SK-N-MC (cell line): Measurements from ENCODE around the gene LGR4.

Source experiments
- EZH2 ChIP-seq: fragments of 200-600 bp; sonication (generic); IDR thresholded peaks from one replicate; pipeline ENCODE4 v1.6.1; 2017; ENCODE audit warnings: antibody characterized with exemption
- POLR2AphosphoS5 ChIP-seq: IDR thresholded peaks from 2 replicates; pipeline ENCODE4 v1.6.1; 2012; ENCODE audit warnings: mild to moderate bottlenecking, low read depth, low read length, borderline replicate concordance

- TF ChIP-seq EZH2 = no peak
- TF ChIP-seq POLR2AphosphoS5 = no peak
These were observed 4.7 kb upstream of the LGR4 start for GRCh38 chr11:27477243-27477642.
